GM23338 (cell line): ENCODE measurements around the gene HEYL. TPM values are rescaled to one million over a fixed set of nuclear protein-coding genes. Genes with fewer than 3 reads are reported as not detected.
A peak's percentile ranks its signal among the peaks of the same experiment; 100 is the strongest.

Experiments
- ATAC-seq: fragments of 200-7000 bp; cut with Tn5 transposase; 3 replicates; pipeline ENCODE4 v1.9.1; 2020
- DNase-seq: peaks from one replicate; pipeline ENCODE4 v3.0.0-alpha.2; 2015; ENCODE audit warnings: low spot score
- H2AFZ ChIP-seq: fragments of 200-600 bp; sonication (generic); 2 replicates; pipeline ENCODE4 v1.8.0; 2016; ENCODE audit warnings: antibody characterized with exemption, mild to moderate bottlenecking, moderate library complexity
- H3F3A ChIP-seq: fragments of 200-600 bp; sonication (generic); replicated peaks from 2 replicates; pipeline ENCODE4 v1.8.0; 2017; ENCODE audit warnings: antibody characterized with exemption, mixed run types, low read depth
- H3K27ac ChIP-seq: fragments of 200-600 bp; sonication (generic); 2 replicates; pipeline ENCODE4 v1.6.1; 2016; ENCODE audit warnings: low read depth
- H3K27me3 ChIP-seq: fragments of 200-600 bp; sonication (generic); 2 replicates; pipeline ENCODE4 v1.8.0; 2016; ENCODE audit warnings: mild to moderate bottlenecking, mixed run types, moderate library complexity; ENCODE audit not compliant: insufficient read depth
- H3K36me3 ChIP-seq: fragments of 200-600 bp; sonication (generic); 2 replicates; pipeline ENCODE4 v1.8.0; 2016; ENCODE audit warnings: mild to moderate bottlenecking; ENCODE audit not compliant: insufficient read depth
- H3K4me1 ChIP-seq: fragments of 200-600 bp; sonication (generic); 2 replicates; pipeline ENCODE4 v1.8.0; 2016; ENCODE audit warnings: mild to moderate bottlenecking, moderate library complexity; ENCODE audit not compliant: insufficient read depth
- H3K4me2 ChIP-seq: fragments of 200-600 bp; sonication (generic); 2 replicates; pipeline ENCODE4 v1.7.1; 2017; ENCODE audit warnings: mixed run types
- H3K4me3 ChIP-seq: fragments of 200-600 bp; sonication (generic); 2 replicates; pipeline ENCODE4 v1.6.1; 2016; ENCODE audit warnings: mixed run types
- H3K79me2 ChIP-seq: fragments of 200-600 bp; sonication (generic); replicated peaks from 2 replicates; pipeline ENCODE4 v1.8.0; 2017; ENCODE audit warnings: mild to moderate bottlenecking; ENCODE audit not compliant: insufficient read depth
- H3K9me2 ChIP-seq: fragments of 200-600 bp; sonication (generic); 2 replicates; pipeline ENCODE4 v1.8.0; 2017; ENCODE audit not compliant: insufficient read depth
- H4K20me1 ChIP-seq: fragments of 200-600 bp; sonication (generic); replicated peaks from 2 replicates; pipeline ENCODE4 v1.8.0; 2017; ENCODE audit warnings: mild to moderate bottlenecking; ENCODE audit not compliant: insufficient read depth
- H3K27ac Mint-ChIP-seq: 2 replicates; pipeline ENCODE4 v1.8.0; 2020; ENCODE audit warnings: inconsistent platforms, mild to moderate bottlenecking, moderate library complexity, mixed read lengths
- H3K27me3 Mint-ChIP-seq: 3 replicates; pipeline ENCODE4 v1.8.0; 2022; ENCODE audit warnings: low read depth, mild to moderate bottlenecking, moderate library complexity, mixed read lengths, inconsistent platforms; ENCODE audit not compliant: insufficient read depth, poor library complexity
- H3K36me3 Mint-ChIP-seq: 3 replicates; pipeline ENCODE4 v1.8.0; 2021; ENCODE audit warnings: low read depth, mild to moderate bottlenecking, inconsistent platforms, moderate library complexity, mixed read lengths
- H3K4me1 Mint-ChIP-seq: 3 replicates; pipeline ENCODE4 v1.8.0; 2020; ENCODE audit warnings: mild to moderate bottlenecking, inconsistent platforms, mixed read lengths
- H3K4me3 Mint-ChIP-seq: 3 replicates; pipeline ENCODE4 v1.8.0; 2021; ENCODE audit warnings: moderate library complexity, mild to moderate bottlenecking, inconsistent platforms, mixed read lengths
- H3K9me3 Mint-ChIP-seq: 3 replicates; pipeline ENCODE4 v1.8.0; 2020; ENCODE audit warnings: moderate library complexity, mild to moderate bottlenecking, inconsistent platforms, mixed read lengths
- CREB1 ChIP-seq: fragments of 250-450 bp; sonication (Bioruptor Pico); IDR thresholded peaks from 2 replicates; pipeline ENCODE4 v1.5.0; 2020; ENCODE audit warnings: low read depth, mild to moderate bottlenecking, moderate library complexity
- NANOG ChIP-seq: IDR thresholded peaks from 2 replicates; pipeline ENCODE4 v1.6.1; 2016; ENCODE audit warnings: antibody characterized with exemption, borderline replicate concordance
- POLR2AphosphoS5 ChIP-seq: IDR thresholded peaks from 2 replicates; pipeline ENCODE4 v1.6.1; 2016; ENCODE audit warnings: antibody characterized with exemption, low read depth
- STAT1 ChIP-seq: IDR thresholded peaks from one replicate; pipeline ENCODE4 v1.6.1; 2016; ENCODE audit warnings: antibody characterized with exemption; ENCODE audit not compliant: unreplicated experiment
- ZNF114 ChIP-seq: fragments of 250-450 bp; sonication (Bioruptor Pico); IDR thresholded peaks from 2 replicates; pipeline ENCODE4 v1.5.0; 2020; ENCODE audit warnings: mild to moderate bottlenecking, moderate library complexity
- ZNF331 ChIP-seq: fragments of 250-450 bp; sonication (Bioruptor Pico); IDR thresholded peaks from 2 replicates; pipeline ENCODE4 v1.5.0; 2020; ENCODE audit warnings: low read depth, mild to moderate bottlenecking, moderate library complexity
- ZNF462 ChIP-seq: fragments of 250-450 bp; sonication (Bioruptor Pico); IDR thresholded peaks from 2 replicates; pipeline ENCODE4 v1.5.0; 2020; ENCODE audit warnings: mild to moderate bottlenecking, moderate library complexity
- polyA plus RNA-seq: library from polyadenylated mRNA; unstranded; fragments of >200 nt; fragmentation: Nextera tagmentation; extraction: Ambion mirVana; gene quantifications from 2 replicates; pipeline ENCODE4 v1.2.1, GENCODE V29; 2016
- total RNA-seq: library from RNA; depleted of rRNA; stranded (reverse); fragments of >200 nt; shearing (Covaris generic); gene quantifications from 2 replicates; pipeline ENCODE4 v1.2.3, GENCODE V29; 2014

Gene HEYL
- total and polyA plus RNA-seq, 2 experiments from 2014 or later = 1.6 to 4.5 TPM

- peaks cover 5% of the 10 kb centered on the region; the same call in 1 of the 2 replicates for H3K4me1 ChIP-seq
- no peak overlapping the region for H3K27ac ChIP-seq
- H3K9me2 ChIP-seq = no peaks in the 10 kb centered on the region
- peak overlapping the region; percentile 97 for H3K4me2 ChIP-seq
- H3K27me3 Mint-ChIP-seq = peaks cover 96% of the 10 kb centered on the region
- peak overlapping the region; percentile 67 for H3K4me3 ChIP-seq
- no peak for DNase-seq
- no peaks in the 10 kb centered on the region for H3K9me3 Mint-ChIP-seq
- TF ChIP-seq CREB1 (CRISPR knock-in tag) (no peak), ZNF114 (no peak), NANOG (no peak), ZNF462 (CRISPR knock-in tag) (no peak), ZNF331 (CRISPR knock-in tag) (no peak)
- H3F3A ChIP-seq = no peaks in the 10 kb centered on the region
- no peaks in the 10 kb centered on the region for H3K36me3 Mint-ChIP-seq
- H3K27ac Mint-ChIP-seq = no peak overlapping the region
- H3K36me3 ChIP-seq = no peaks in the 10 kb centered on the region
- H3K79me2 ChIP-seq = no peaks in the 10 kb centered on the region
- peaks cover 13% of the 10 kb centered on the region; the same call in 1 of the 2 replicates for H4K20me1 ChIP-seq
- no peak for ATAC-seq
- H3K4me3 Mint-ChIP-seq = peak overlapping the region; percentile 71
- peaks cover 99% of the 10 kb centered on the region for H3K27me3 ChIP-seq
- H2AFZ ChIP-seq = no peak overlapping the region
- peaks cover 9% of the 10 kb centered on the region for H3K4me1 Mint-ChIP-seq
Observed at GRCh38 chr1:39670689-39671088, 31.2 kb upstream of the HEYL start.

GRCh38 chr1:39668894-39669293 lies 29.5 kb upstream of the HEYL start:
- H3K27ac Mint-ChIP-seq = no peak overlapping the region
- H3K27me3 Mint-ChIP-seq = peaks cover 89% of the 10 kb centered on the region
- H3K36me3 Mint-ChIP-seq = no peaks in the 10 kb centered on the region
- no peak overlapping the region for H3K4me3 ChIP-seq
- no peak for DNase-seq
- peaks cover 13% of the 10 kb centered on the region; the same call in 1 of the 2 replicates for H4K20me1 ChIP-seq
- H3K27ac ChIP-seq = no peak overlapping the region
- no peaks in the 10 kb centered on the region for H3K9me2 ChIP-seq
- peaks cover 97% of the 10 kb centered on the region for H3K27me3 ChIP-seq
- H3K4me1 ChIP-seq = peaks cover 5% of the 10 kb centered on the region; the same call in 1 of the 2 replicates
- H3F3A ChIP-seq = no peaks in the 10 kb centered on the region
- no peaks in the 10 kb centered on the region for H3K9me3 Mint-ChIP-seq
- H3K4me2 ChIP-seq = no peak overlapping the region
- peaks cover 9% of the 10 kb centered on the region for H3K4me1 Mint-ChIP-seq
- H3K36me3 ChIP-seq = no peaks in the 10 kb centered on the region
- no peak overlapping the region for H3K4me3 Mint-ChIP-seq
- no peak for ATAC-seq
- H2AFZ ChIP-seq = no peak overlapping the region
- no peaks in the 10 kb centered on the region for H3K79me2 ChIP-seq
- TF ChIP-seq ZNF331 (CRISPR knock-in tag) (no peak), ZNF462 (CRISPR knock-in tag) (no peak), STAT1 (no peak), POLR2AphosphoS5 (no peak), CREB1 (CRISPR knock-in tag) (no peak)
